ENCODE measurements around the gene STARD6. TPM values are rescaled to one million over a fixed set of nuclear protein-coding genes. Genes with fewer than 3 reads are reported as not detected.
A peak's percentile ranks its signal among the peaks of the same experiment; 100 is the strongest.

The STARD6 gene, protein sequence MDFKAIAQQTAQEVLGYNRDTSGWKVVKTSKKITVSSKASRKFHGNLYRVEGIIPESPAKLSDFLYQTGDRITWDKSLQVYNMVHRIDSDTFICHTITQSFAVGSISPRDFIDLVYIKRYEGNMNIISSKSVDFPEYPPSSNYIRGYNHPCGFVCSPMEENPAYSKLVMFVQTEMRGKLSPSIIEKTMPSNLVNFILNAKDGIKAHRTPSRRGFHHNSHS
- total RNA-seq (0.19 TPM), polyA plus RNA-seq (ENCODE audit: insufficient read depth, low read depth, low replicate concordance) (not detected)
- long read RNA-seq, donor 1, result 0 reads
- long read RNA-seq, donor 2, result 0 reads
- long read RNA-seq, donor 3, result 0 reads
- long read RNA-seq, donor 4, result 0 reads
- long read RNA-seq, donor 5, result 0 reads
- long read RNA-seq, donor 6, result 0 reads
- long read RNA-seq, donor 7, result 0 reads
- long read RNA-seq, donor 8, result 0 reads
- long read RNA-seq, donor 9, result 0 reads
- long read RNA-seq, donor 10, result 0 reads

- intact Hi-C loops (cut with DNase I), result no loop called here
Observed at GRCh38 chr18:54357660-54358494, at the start of gene STARD6, which contains the start of gene C18orf54. TSS of gene STARD6 (minus strand) at chr18:54357858. CDS start at chr18:54354573, 3,285 bp downstream. TSS of gene C18orf54 (plus strand) at chr18:54357906. CDS start at chr18:54360573, 2,667 bp downstream.

GRCh38 chr18:54405290-54405689 lies 47.6 kb upstream of the STARD6 start:
- intact Hi-C loops (cut with DNase I), result no loop called here
- H3K27ac ChIP-seq (ENCODE audit: low read depth in 2 of 2, low read length in 2 of 2), result no peak overlapping the region
- H3K9me3 ChIP-seq (ENCODE audit: control insufficient read depth in 2 of 3, insufficient read depth in 1 of 3, low read length in 3 of 3), result no peaks in the 10 kb centered on the region
- H3K27me3 ChIP-seq (ENCODE audit: control insufficient read depth, insufficient read depth, low read length), result no peaks in the 10 kb centered on the region
- no peaks in the 10 kb centered on the region for H3K36me3 ChIP-seq (ENCODE audit: control insufficient read depth in 2 of 3, insufficient read depth in 3 of 3, low read length in 3 of 3)
- DNase-seq (no peak), FAIRE-seq (no peak)
- no peak overlapping the region for H3K9ac ChIP-seq (ENCODE audit: low read length in 3 of 3)
- H3K4me1 ChIP-seq (ENCODE audit: control insufficient read depth in 2 of 3, insufficient read depth in 2 of 3, low read depth in 1 of 3, low read length in 3 of 3), result no peaks in the 10 kb centered on the region
- no peak for TF ChIP-seq CTCF (IDR thresholded peaks at IDR 0.05; ENCODE audit: borderline replicate concordance, extremely low read depth, insufficient read depth)
- no peak overlapping the region for H3K4me3 ChIP-seq (ENCODE audit: low read length in 3 of 3)

More at GRCh38 chr18:54357660-54358494, at the start of gene STARD6, which contains the start of gene C18orf54:
- Histone ChIP-seq H3K27ac (ENCODE audit: low read depth in 2 of 2, low read length in 2 of 2) (peak within 1 kb of the TSS in 1 of 2 donors; percentile 57), H3K36me3 (ENCODE audit: control insufficient read depth in 2 of 3, insufficient read depth in 3 of 3, low read length in 3 of 3) (no peaks in the 10 kb centered on the region), H3K4me1 (ENCODE audit: control insufficient read depth in 2 of 3, insufficient read depth in 2 of 3, low read depth in 1 of 3, low read length in 3 of 3) (no peaks in the 10 kb centered on the region), H3K4me3 (ENCODE audit: low read length in 3 of 3) (peak within 1 kb of the TSS; percentile 80 to 90 (median 87)), H3K9me3 (ENCODE audit: control insufficient read depth in 2 of 3, insufficient read depth in 1 of 3, low read length in 3 of 3) (no peaks in the 10 kb centered on the region), H3K27me3 (ENCODE audit: control insufficient read depth, insufficient read depth, low read length) (no peaks in the 10 kb centered on the region), H3K9ac (ENCODE audit: low read length in 3 of 3) (peak within 1 kb of the TSS; percentile 34 to 75 (median 54))
- peak; percentile 89 to 97 (median 95) for DNase-seq
- FAIRE-seq, result no peak
- TF ChIP-seq CTCF (IDR thresholded peaks at IDR 0.05; ENCODE audit: borderline replicate concordance, extremely low read depth, insufficient read depth), result peak; percentile 19

- H3K4me3 ChIP-seq (ENCODE audit: low read length in 3 of 3), result no peak overlapping the region
- DNase-seq (no peak), FAIRE-seq (no peak)
- intact Hi-C loops (cut with DNase I), result no loop called here
- H3K36me3 ChIP-seq (ENCODE audit: control insufficient read depth in 2 of 3, insufficient read depth in 3 of 3, low read length in 3 of 3), result no peaks in the 10 kb centered on the region
- no peak for TF ChIP-seq CTCF (IDR thresholded peaks at IDR 0.05; ENCODE audit: borderline replicate concordance, extremely low read depth, insufficient read depth)
- no peaks in the 10 kb centered on the region for H3K9me3 ChIP-seq (ENCODE audit: control insufficient read depth in 2 of 3, insufficient read depth in 1 of 3, low read length in 3 of 3)
- no peak overlapping the region for H3K27ac ChIP-seq (ENCODE audit: low read depth in 2 of 2, low read length in 2 of 2)
- no peaks in the 10 kb centered on the region for H3K27me3 ChIP-seq (ENCODE audit: control insufficient read depth, insufficient read depth, low read length)
- H3K9ac ChIP-seq (ENCODE audit: low read length in 3 of 3), result no peak overlapping the region
- no peaks in the 10 kb centered on the region for H3K4me1 ChIP-seq (ENCODE audit: control insufficient read depth in 2 of 3, insufficient read depth in 2 of 3, low read depth in 1 of 3, low read length in 3 of 3)
Observed at GRCh38 chr18:54396760-54397159, 39.1 kb upstream of the STARD6 start.

All from kidney (tissue), 22 donors.